HEK293 (cell line): Measurements from ENCODE around the gene GZF1.

Experiments
- HOXA7 ChIP-seq: sonication (generic); formaldehyde crosslinking; IDR thresholded peaks from 2 replicates; pipeline ENCODE4 v1.8.1; 2022; ENCODE audit warnings: missing genetic modification reagents, borderline replicate concordance
- YY2 ChIP-seq: fragments of 450-650 bp; formaldehyde crosslinking; IDR thresholded peaks from 2 replicates; pipeline ENCODE4 v1.5.1; 2016; ENCODE audit warnings: missing biosample characterization, missing genetic modification characterization
- ZNF112 ChIP-seq: fragments of 450-650 bp; formaldehyde crosslinking; IDR thresholded peaks from 2 replicates; pipeline ENCODE4 v1.5.0; 2017; ENCODE audit warnings: missing biosample characterization, missing genetic modification characterization
- ZNF19 ChIP-seq: fragments of 450-650 bp; formaldehyde crosslinking; IDR thresholded peaks from 2 replicates; pipeline ENCODE4; 2016; ENCODE audit warnings: missing biosample characterization, missing genetic modification characterization, low read depth
- ZNF549 ChIP-seq: fragments of 450-650 bp; IDR thresholded peaks from 2 replicates; pipeline ENCODE4 v1.5.1; 2018; ENCODE audit warnings: missing biosample characterization, missing genetic modification characterization, mild to moderate bottlenecking, inconsistent platforms, moderate library complexity
- ZNF776 ChIP-seq: fragments of 450-650 bp; formaldehyde crosslinking; IDR thresholded peaks from 2 replicates; pipeline ENCODE4 v1.5.0; 2017; ENCODE audit warnings: missing biosample characterization, missing genetic modification characterization, borderline replicate concordance
- TF ChIP-seq, protein P1 (sequence below): fragments of 450-650 bp; formaldehyde crosslinking; IDR thresholded peaks from 2 replicates; pipeline ENCODE4 v1.5.1; 2016; ENCODE audit warnings: missing biosample characterization, missing genetic modification characterization, borderline replicate concordance
- TF ChIP-seq, protein P2 (sequence below): fragments of 450-650 bp; formaldehyde crosslinking; IDR thresholded peaks from 2 replicates; pipeline ENCODE4 v1.5.1; 2016; ENCODE audit warnings: missing biosample characterization, missing genetic modification characterization

DNA sequence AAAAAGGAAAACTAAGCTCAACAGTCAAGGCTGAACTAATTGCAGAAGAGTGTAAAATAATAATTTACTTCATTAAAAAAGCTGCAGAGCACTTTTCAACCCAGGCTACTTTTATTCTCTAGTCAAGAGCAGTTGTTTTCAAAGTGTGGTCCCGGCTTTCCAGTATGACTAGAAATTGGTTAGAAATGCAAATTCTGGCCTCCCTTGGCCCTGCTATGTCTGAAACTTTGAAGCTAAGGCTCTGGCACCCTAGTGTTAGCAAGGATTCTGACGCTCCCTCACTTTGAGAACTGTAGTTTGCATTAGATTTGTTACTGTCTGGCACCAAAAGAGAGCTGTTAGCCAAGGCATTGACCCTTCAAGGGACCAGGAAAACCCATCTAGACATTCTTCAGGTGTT lies 20.9 kb upstream of the GZF1 start:
- TF ChIP-seq, protein P1, sequence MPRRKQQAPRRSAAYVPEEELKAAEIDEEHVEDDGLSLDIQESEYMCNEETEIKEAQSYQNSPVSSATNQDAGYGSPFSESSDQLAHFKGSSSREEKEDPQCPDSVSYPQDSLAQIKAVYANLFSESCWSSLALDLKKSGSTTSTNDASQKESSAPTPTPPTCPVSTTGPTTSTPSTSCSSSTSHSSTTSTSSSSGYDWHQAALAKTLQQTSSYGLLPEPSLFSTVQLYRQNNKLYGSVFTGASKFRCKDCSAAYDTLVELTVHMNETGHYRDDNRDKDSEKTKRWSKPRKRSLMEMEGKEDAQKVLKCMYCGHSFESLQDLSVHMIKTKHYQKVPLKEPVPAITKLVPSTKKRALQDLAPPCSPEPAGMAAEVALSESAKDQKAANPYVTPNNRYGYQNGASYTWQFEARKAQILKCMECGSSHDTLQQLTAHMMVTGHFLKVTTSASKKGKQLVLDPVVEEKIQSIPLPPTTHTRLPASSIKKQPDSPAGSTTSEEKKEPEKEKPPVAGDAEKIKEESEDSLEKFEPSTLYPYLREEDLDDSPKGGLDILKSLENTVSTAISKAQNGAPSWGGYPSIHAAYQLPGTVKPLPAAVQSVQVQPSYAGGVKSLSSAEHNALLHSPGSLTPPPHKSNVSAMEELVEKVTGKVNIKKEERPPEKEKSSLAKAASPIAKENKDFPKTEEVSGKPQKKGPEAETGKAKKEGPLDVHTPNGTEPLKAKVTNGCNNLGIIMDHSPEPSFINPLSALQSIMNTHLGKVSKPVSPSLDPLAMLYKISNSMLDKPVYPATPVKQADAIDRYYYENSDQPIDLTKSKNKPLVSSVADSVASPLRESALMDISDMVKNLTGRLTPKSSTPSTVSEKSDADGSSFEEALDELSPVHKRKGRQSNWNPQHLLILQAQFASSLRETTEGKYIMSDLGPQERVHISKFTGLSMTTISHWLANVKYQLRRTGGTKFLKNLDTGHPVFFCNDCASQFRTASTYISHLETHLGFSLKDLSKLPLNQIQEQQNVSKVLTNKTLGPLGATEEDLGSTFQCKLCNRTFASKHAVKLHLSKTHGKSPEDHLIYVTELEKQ (tag by site-specific recombination): no peak
- TF ChIP-seq, protein P2, sequence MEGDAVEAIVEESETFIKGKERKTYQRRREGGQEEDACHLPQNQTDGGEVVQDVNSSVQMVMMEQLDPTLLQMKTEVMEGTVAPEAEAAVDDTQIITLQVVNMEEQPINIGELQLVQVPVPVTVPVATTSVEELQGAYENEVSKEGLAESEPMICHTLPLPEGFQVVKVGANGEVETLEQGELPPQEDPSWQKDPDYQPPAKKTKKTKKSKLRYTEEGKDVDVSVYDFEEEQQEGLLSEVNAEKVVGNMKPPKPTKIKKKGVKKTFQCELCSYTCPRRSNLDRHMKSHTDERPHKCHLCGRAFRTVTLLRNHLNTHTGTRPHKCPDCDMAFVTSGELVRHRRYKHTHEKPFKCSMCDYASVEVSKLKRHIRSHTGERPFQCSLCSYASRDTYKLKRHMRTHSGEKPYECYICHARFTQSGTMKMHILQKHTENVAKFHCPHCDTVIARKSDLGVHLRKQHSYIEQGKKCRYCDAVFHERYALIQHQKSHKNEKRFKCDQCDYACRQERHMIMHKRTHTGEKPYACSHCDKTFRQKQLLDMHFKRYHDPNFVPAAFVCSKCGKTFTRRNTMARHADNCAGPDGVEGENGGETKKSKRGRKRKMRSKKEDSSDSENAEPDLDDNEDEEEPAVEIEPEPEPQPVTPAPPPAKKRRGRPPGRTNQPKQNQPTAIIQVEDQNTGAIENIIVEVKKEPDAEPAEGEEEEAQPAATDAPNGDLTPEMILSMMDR: no peak
- TF ChIP-seq ZNF776 (tag by site-specific recombination) (no peak), ZNF112 (tag by site-specific recombination) (no peak), HOXA7 (no peak), YY2 (tag by site-specific recombination) (no peak), ZNF549 (no peak), ZNF19 (tag by site-specific recombination) (no peak)
